ENCODE data around the gene ARHGAP15. TPM values are rescaled to one million over a fixed set of nuclear protein-coding genes. Genes with fewer than 3 reads are reported as not detected.
"Not testable (repeated sequence)": the region's sequence is repeated elsewhere in the genome, so short reads cannot be mapped to it uniquely, and the experiment has no call there.

ARHGAP15 gene
- total RNA-seq, 3 donors from 2014 or later (not counting 1 experiment from before 2014, with no cell fraction given): 148 to 168 (median 165) TPM

GRCh38 chr2:143530758-143531157 lies 401.5 kb downstream of the ARHGAP15 start:
- no peaks in the 10 kb centered on the region for H3K36me3 Mint-ChIP-seq
- no peak for ATAC-seq
- H3K4me3 Mint-ChIP-seq: no peak overlapping the region
- H3K4me3 ChIP-seq (ENCODE audit: low read length): no peak overlapping the region
- H3K27me3 ChIP-seq (ENCODE audit: control insufficient read depth, insufficient read depth, low read length): no peaks in the 10 kb centered on the region
- WGBS (ENCODE audit: insufficient coverage): 86% methylated on average over 2 of the region's 2 CpGs
- H3K27ac Mint-ChIP-seq: peak overlapping the region; percentile 2 to 13
- no peaks in the 10 kb centered on the region for H3K9me3 Mint-ChIP-seq
- no peak for DNase-seq
- H3K27me3 Mint-ChIP-seq (ENCODE audit: low read depth in 2 of 2): no peaks in the 10 kb centered on the region
- H3K4me1 Mint-ChIP-seq: peaks cover 29 to 33% of the 10 kb centered on the region in 2 donors
- no peak for TF ChIP-seq CTCF (IDR thresholded peaks at IDR 0.05)
- H3K4me1 ChIP-seq (ENCODE audit: control insufficient read depth, insufficient read depth, low read length): no peaks in the 10 kb centered on the region
- H3K27ac ChIP-seq (ENCODE audit: low read length): no peak overlapping the region
- no peaks in the 10 kb centered on the region for H3K9me3 ChIP-seq (ENCODE audit: control insufficient read depth, insufficient read depth, low read length)
- H3K36me3 ChIP-seq (ENCODE audit: control insufficient read depth, insufficient read depth, low read length): peaks cover 11% of the 10 kb centered on the region
- intact Hi-C loops (cut with micrococcal nuclease): no loop called here

GRCh38 chr2:143532061-143532460 lies 402.8 kb downstream of the ARHGAP15 start:
- Mint-ChIP-seq H3K27me3 (ENCODE audit: low read depth in 2 of 2) (no peaks in the 10 kb centered on the region), H3K27ac (no peak overlapping the region), H3K9me3 (no peaks in the 10 kb centered on the region), H3K4me3 (no peak overlapping the region), H3K4me1 (peaks cover 27 to 32% of the 10 kb centered on the region in 2 donors), H3K36me3 (no peaks in the 10 kb centered on the region)
- Histone ChIP-seq H3K9me3 (ENCODE audit: control insufficient read depth, insufficient read depth, low read length) (no peaks in the 10 kb centered on the region), H3K4me1 (ENCODE audit: control insufficient read depth, insufficient read depth, low read length) (no peaks in the 10 kb centered on the region), H3K36me3 (ENCODE audit: control insufficient read depth, insufficient read depth, low read length) (peaks cover 11% of the 10 kb centered on the region), H3K27ac (ENCODE audit: low read length) (no peak overlapping the region), H3K4me3 (ENCODE audit: low read length) (no peak overlapping the region), H3K27me3 (ENCODE audit: control insufficient read depth, insufficient read depth, low read length) (no peaks in the 10 kb centered on the region)
- TF ChIP-seq CTCF (IDR thresholded peaks at IDR 0.05): no peak
- intact Hi-C loops (cut with micrococcal nuclease): no loop called here
- no peak for ATAC-seq
- DNase-seq: no peak

- H3K36me3 Mint-ChIP-seq: no peaks in the 10 kb centered on the region
- H3K9me3 Mint-ChIP-seq: no peaks in the 10 kb centered on the region
- Histone ChIP-seq H3K4me3 (ENCODE audit: low read length) (no peak overlapping the region), H3K27me3 (ENCODE audit: control insufficient read depth, insufficient read depth, low read length) (no peaks in the 10 kb centered on the region), H3K9me3 (ENCODE audit: control insufficient read depth, insufficient read depth, low read length) (no peaks in the 10 kb centered on the region), H3K27ac (ENCODE audit: low read length) (no peak overlapping the region), H3K4me1 (ENCODE audit: control insufficient read depth, insufficient read depth, low read length) (no peaks in the 10 kb centered on the region), H3K36me3 (ENCODE audit: control insufficient read depth, insufficient read depth, low read length) (peaks cover 11% of the 10 kb centered on the region)
- no peak for TF ChIP-seq CTCF (IDR thresholded peaks at IDR 0.05)
- peaks cover 28 to 34% of the 10 kb centered on the region in 2 donors for H3K4me1 Mint-ChIP-seq
- DNase-seq: no peak
- intact Hi-C loops (cut with micrococcal nuclease): no loop called here
- no peak for ATAC-seq
- peak overlapping the region in 1 of 2 donors; percentile 3 for H3K27ac Mint-ChIP-seq
- no peaks in the 10 kb centered on the region for H3K27me3 Mint-ChIP-seq (ENCODE audit: low read depth in 2 of 2)
- 100% methylated on average over 2 of the region's 4 CpGs for WGBS (ENCODE audit: insufficient coverage)
- H3K4me3 Mint-ChIP-seq: no peak overlapping the region
Measured at GRCh38 chr2:143533846-143534245, 404.6 kb downstream of the ARHGAP15 start.

- TF ChIP-seq CTCF (IDR thresholded peaks at IDR 0.05): no peak
- Histone ChIP-seq H3K36me3 (ENCODE audit: control insufficient read depth, insufficient read depth, low read length) (peaks cover 5% of the 10 kb centered on the region), H3K4me3 (ENCODE audit: low read length) (no peak overlapping the region), H3K27me3 (ENCODE audit: control insufficient read depth, insufficient read depth, low read length) (no peaks in the 10 kb centered on the region), H3K27ac (ENCODE audit: low read length) (no peak overlapping the region), H3K4me1 (ENCODE audit: control insufficient read depth, insufficient read depth, low read length) (no peaks in the 10 kb centered on the region), H3K9me3 (ENCODE audit: control insufficient read depth, insufficient read depth, low read length) (no peaks in the 10 kb centered on the region)
- 100% methylated on average over 1 of the region's 2 CpGs for WGBS (ENCODE audit: insufficient coverage)
- ATAC-seq (no peak), DNase-seq (no peak)
- Mint-ChIP-seq H3K27ac (no peak overlapping the region), H3K9me3 (no peaks in the 10 kb centered on the region), H3K36me3 (no peaks in the 10 kb centered on the region), H3K4me3 (no peak overlapping the region), H3K27me3 (ENCODE audit: low read depth in 2 of 2) (no peaks in the 10 kb centered on the region), H3K4me1 (peaks cover 25 to 31% of the 10 kb centered on the region in 2 donors)
- intact Hi-C loops (cut with micrococcal nuclease): no loop called here
Measured at GRCh38 chr2:143535802-143536201, 406.6 kb downstream of the ARHGAP15 start.

- H3K27me3 ChIP-seq (ENCODE audit: control insufficient read depth, insufficient read depth, low read length); DNase-seq; intact Hi-C loops (cut with micrococcal nuclease); H3K4me3 ChIP-seq (ENCODE audit: low read length); ATAC-seq; H3K9me3 Mint-ChIP-seq; H3K4me1 ChIP-seq (ENCODE audit: control insufficient read depth, insufficient read depth, low read length); H3K27ac ChIP-seq (ENCODE audit: low read length); H3K9me3 ChIP-seq (ENCODE audit: control insufficient read depth, insufficient read depth, low read length); H3K36me3 ChIP-seq (ENCODE audit: control insufficient read depth, insufficient read depth, low read length); H3K27ac Mint-ChIP-seq; H3K27me3 Mint-ChIP-seq (ENCODE audit: low read depth in 2 of 2); H3K4me3 Mint-ChIP-seq; H3K36me3 Mint-ChIP-seq: not testable (repeated sequence)
- WGBS (ENCODE audit: insufficient coverage): 93% methylated on average over 11 of the region's 11 CpGs
- peaks cover 49 to 65% of the 10 kb centered on the region in 2 donors for H3K4me1 Mint-ChIP-seq
Measured at GRCh38 chr2:143541899-143542298, 412.7 kb downstream of the ARHGAP15 start.

Data from natural killer cell (primary cell).